ENCODE data around the gene EPN2.

Gene EPN2

DNA sequence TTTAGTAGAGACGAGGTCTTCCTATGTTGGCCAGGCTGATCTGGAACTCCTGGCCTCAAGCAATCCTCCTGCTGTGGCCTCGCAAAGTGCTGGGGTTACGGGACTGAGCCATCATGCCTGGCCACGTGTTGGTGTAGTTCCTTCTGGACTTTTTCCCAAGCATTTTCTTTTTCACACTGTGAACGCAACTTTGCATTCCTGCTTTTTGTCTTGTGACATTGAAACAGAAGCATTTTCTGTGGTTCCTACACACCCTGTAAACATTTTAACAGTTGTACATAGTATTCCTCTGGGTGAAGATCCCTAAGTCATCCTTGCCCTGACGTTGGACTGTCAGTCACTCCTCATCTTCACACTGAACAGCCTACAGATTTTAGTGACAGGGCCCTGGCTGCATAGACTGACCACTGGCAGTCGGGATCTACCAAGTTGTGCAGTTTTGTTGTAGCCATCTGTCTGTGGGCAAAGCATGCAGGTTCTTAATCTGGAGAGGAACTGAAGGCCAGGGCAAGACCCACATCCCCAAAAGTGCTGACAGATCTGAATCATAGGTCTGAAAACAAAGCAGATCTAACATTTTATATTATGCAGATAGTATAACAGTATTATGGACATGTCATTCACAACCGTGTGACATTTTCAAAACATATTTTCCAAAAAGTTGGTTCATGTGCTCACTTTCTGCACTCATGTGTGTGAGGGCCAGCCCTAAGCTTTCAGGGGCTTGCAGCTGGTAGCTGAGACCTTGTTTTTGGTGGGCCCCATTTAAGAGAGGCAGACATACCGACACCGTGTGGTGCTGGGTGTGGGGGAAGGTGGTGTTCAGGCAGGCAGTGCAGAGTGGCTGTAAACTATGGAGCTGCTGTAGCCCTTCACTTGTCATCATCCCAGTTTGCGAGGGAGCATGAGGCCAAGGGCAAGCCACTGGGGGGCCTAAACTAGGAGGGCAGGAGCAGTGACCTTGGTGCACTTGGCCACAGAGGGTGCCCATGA, 59.9 kb downstream of the EPN2 start:
- no peak for DNase-seq

DNA sequence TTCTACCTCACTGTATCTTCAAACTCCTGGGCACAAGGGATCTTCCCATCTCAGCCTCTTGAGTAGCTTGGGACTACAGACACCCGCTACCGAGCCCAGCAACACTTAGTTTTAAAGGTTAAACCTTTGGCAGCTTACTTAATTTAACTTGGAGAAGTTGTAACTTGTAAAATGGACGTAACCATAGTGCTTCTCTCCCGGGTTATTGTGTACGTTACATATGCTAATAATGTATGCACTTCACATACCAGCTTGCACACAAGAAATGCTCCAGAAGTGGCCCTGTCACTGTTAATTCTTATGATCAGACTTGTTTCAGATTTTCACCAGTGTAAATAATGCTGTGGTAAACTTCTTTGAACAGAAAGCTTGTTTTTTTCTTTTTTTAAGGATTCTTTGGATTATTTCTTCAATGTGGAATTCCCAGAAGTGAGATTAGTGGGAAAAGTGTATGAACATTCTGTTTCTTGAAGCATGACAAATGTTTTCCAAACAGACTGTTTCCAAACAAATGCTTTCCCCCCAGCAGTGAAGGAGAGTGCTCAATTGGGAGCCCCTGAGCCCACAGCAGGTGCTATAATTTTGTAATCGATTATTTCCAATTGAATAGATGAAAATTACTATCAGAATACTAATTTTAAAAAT, 61.5 kb downstream of the EPN2 start:
- no peak for DNase-seq

DNA sequence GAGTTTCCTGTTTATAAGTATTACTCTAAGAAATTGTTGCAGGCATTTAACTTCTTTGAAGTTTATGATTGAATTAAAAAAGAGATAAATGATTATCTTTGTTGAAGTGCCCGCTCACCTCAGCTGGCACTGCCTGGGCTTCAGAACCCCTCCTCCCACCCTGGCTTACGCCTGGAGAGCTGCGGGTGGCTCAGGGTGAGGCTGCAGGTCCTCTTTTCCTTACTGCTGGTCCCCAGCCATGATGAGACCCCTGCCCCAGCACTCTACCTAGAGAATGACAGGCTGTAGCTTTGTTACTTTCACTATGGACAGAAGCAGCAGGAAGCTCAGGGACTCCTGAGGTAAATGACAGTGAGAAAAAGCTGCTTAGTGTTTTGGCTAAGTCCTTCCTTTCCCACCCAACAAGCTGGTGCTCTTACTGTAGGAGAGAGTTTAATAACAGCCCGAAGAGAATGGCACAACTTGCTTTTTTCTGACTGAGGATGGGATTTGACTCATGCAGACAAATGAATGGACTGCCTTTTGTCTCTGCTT, 62.1 kb downstream of the EPN2 start:
- DNase-seq, result no peak

DNA sequence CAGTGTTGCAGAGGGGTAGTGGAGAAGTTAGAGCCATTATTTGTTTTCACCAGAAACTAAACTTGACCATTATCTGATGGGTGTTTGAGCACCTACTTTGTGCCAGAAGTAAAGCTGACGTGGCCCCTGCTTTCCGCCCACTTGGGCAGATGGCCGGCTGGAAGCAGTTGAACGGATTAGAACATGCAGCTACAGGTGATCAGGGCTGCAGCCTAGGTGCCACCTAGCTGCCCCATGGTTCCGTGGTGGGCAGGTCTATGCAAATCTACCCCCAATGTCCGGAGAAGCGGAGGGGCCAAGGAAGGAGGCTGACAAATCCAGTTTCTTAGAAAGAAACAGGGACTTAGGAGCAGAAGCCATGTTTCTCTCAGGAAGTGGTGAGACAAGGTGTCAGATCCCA, 62.7 kb downstream of the EPN2 start:
- DNase-seq, result no peak

DNA sequence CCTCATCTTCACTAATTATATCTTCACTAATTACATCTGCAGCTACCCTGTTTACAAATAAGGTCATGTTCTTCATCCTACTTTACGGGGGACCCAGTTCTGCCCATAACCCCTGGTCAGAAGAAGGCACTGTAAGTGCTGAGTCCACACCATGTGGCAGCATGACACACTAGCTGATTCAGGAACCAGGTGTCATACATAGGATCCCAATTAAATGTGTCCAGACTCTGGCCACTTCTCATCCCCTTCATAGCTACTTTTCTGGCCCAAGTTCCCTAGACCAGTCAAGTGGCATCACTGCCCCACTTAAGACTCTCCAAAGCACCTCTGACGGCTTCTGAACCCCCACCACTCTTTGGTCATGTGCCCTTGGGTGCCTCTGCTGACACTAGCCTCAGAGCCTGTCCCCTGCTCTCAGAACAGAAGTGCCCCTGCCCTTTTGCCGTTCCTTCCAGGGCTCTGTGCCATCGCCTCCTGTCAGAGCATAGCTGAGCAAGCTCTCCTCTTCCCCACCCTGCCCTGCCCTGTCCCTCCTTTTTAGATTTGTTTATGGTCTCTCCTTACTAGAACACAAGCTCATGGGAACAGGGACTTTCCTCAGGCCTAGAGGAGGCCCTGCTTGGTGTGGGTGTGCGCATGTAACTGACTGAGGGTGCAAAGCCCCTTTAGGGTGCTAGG, 64.2 kb downstream of the EPN2 start:
- DNase-seq, result no peak

DNA sequence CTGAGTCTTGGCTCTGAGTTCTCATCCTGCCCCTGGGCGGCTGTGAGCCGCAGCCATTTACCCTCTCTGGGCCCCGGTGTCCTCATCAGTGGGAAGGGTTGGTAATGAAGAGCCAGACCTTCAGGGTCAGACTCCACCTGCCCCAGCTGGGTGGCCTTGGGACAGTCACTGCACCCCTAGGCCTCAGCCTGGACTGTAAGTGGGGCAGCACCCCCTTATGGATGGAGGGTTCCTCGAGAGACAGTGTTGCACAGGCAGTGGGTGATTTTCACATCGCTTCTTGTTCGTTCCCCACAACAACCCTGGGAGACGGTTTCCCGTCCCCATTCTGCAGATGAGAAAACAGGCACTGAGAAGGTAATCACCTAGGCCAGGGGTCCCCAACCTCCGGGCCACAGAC, 64.8 kb downstream of the EPN2 start:
- no peak for DNase-seq

DNA sequence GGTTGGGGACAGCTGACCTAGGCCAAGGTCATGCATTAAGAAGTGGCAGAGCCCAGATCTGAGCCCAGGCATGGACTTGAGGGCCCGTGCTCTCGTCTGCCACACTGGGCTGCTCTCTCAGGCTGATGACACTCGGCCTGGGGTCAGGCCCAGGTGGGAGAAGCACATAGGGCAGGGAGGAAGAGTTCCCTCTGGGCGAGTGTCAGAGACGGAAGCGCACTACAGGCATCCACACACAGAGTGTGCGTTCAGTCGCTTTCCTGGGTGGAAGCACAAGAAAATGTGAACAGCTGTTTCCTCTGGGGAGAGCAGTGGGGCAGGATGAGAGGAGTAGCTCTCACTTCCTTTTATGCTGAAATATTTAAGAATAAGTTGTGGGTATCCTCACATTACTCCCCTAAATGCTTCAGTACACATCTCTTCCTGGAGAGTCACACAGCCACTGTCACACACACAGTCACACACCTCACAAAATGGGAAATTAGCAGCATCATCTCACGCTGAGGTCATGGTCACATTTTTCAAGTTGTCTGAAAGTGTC, 65.7 kb downstream of the EPN2 start:
- DNase-seq, result no peak

DNA sequence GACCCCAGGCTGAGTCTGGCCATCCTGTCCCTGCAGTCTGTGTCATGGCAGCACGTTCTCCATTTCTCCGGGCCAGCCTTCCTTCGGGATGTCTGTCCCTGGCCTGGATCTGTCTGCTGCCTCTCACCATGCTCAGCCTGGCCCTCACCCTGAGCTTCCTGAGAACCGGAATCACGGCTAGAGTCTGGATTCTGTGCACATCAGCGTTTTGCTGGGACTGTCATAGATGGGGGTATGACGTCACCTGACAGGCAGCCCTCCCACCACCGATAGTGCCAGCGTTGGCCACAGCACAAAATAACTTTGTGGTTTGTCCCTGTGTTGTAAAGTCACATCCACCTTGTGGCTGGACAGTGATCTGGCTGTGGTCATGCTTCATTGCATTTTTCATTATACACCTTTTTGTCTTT, 66.2 kb downstream of the EPN2 start:
- DNase-seq, result no peak

DNA sequence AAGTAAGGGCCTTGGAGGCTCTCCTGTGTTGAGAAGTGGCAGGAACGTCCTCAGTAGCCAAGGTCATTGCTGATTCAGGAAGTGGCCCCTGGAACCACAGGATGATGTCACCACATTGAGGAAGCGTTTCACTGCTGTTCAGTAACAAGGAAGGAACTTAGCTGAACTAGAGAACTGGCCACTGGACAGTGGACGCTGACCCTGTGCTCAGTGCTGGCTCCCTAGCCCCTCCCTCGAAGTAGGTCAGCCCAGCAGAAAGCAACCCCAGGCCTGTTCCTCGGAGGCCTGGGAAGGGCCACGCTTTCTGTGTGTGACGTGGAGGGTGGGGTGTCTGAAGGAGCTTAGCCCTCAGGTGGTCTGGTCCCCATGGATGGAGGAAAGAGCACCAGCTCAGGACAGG, 67.0 kb downstream of the EPN2 start:
- DNase-seq, result no peak

DNA sequence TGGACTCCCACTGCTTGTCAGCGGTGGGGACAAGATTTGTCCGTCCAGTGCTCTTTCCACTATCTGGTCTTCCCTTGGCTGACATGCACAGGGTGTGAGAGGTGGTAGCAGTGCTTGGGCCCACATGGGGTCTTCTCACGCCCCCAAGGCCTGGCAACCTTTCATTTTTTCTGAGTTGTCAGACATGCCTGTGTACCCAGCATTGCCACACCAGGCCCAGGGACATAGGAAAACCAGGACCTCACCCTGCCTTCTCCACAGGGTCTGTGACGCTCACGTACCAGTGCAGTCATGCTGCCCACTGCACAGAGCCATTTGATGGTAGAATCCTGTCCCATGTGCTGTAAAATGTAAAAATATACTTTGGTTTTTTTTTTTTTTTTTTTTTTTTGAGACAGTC, 67.6 kb downstream of the EPN2 start:
- no peak for DNase-seq

DNA sequence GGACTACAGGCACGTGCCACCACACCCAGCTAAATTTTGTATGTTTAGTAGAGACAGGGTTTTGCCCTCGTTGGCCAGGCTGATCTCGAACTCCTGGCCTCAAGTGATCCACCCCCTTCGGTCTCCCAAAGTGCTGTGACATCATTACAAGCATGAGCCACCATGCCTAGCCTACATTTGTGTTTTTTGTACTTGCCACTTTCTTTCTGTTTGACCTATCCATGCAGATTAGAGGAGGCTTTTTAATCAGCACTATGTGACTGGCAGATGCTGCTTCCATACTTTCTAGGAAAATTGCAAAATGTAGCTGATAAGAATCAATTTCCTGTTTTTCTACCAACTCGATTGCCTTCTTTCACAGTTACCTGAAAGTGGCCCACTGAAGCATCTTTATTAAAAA, 68.1 kb downstream of the EPN2 start:
- DNase-seq, result no peak

DNA sequence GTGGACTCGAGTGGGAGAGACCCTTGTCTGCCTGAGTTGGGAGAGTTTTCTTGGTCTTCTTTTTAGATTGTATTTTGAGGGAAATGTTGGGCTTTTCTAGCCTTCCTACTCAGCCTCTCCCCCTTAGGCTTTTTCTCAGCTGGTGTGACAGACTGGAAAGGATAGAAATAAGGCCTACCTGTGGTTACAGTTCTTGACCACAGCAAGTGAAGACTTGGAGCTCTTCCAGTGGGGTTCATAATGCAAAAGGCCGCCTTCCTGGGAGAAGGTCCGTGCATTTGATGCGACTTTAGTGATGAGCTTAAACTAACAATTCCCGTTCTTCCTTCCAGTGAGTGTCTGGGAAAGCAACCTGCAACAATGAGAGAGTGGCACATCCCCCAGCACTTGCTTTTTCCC, 68.6 kb downstream of the EPN2 start:
- DNase-seq, result no peak

DNA sequence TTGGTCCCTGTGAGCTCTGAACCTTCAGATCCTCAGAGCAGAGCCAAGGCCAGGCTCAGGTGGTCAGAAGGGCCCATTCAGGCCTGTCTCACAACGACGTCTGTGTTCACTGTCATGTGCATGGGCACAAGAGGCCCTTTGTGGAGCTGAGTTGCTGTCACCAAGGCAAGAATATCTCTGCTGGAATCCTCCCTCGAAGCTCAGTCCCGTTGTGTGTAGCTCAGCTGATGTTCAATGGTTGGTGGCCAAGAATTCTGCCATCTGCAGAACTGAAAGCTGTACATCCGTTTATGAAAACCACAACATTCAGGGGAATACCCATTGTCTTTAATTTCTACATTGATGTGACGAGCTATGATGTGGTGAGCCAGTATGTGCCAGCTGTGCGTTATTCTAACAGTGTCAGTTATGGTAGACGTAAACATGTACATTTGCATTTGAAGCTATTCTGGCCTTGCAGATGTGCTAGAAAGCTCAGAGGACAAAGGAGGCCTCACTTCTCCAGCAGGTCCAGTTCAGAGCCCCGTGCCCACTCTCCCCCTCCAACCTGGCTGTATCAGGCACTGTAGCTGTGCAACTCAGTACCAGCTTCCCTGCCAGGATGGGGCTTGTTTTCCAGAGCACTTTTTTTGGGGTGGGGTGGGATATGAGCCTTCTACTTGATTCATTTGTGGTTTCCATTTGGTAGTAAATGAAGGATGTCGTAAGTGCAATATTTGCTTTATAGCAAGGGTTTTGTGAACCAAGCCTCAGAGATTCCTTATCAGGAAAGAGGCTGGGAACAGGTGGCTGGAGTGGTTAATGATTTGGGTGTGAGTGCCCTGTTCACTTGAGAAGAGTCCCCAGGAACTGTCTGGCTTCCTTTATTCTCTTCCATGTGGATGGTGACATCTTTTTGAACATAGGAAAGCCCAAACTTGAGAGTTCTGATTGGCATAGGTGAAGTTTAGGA, 69.3 kb downstream of the EPN2 start:
- DNase-seq, result no peak

DNA sequence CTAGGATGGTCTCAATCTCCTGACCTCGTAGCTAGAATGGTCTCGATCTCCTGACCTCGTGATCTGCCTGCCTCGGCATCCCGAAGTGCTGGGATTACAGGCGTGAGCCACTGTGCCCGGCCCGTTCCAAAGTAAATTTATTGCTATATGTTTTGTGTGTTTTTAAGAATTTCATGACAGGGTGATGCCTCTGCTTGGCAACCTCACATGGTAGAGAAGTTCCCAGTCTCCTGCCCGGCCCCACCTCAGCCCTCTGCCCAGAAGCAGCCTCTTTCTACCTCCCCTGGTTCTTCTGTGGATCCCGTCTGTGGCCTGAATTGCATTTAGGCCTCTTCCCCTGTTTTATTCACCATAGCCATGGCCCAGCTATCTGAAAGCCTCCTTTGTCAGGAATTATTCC, 70.4 kb downstream of the EPN2 start:
- no peak for DNase-seq

DNA sequence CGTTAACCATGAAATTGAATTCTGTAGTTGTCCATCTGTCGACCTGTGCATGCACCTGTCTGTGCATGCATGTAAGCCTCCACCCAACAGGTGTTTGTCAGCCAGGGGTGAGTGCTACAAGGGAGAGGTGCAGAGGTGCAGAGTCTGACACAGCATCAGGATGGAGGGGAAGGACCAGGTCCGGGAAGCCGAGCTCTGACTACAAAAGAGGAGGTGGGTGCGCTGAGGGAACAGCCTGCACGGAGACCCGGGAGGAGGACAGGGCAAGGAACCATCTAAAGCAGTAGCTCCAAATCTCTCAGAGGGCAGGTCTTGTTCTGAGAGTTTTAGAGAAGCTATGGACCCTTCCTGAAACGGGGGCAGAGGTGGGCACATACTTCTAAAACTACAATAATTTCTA, 71.2 kb downstream of the EPN2 start:
- DNase-seq, result no peak

DNA sequence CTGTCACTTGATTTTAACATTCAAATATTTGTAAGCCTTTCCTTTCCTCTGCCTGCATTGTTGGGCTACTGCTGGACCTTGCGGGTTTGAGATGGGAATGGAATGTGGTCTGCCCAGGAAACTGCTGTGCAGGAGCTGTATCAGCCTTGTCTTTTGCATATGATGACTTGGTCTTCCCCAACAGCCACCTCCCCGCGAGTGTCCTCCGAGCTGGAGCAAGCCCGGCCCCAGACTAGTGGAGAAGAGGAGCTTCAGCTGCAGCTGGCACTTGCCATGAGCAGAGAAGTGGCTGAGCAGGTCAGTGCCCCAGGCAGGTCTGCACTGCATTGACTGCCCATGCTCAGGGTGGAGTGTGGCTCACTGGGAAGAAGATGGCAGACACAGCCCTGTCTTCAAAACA, 72.5 kb downstream of the EPN2 start:
- no peak for DNase-seq

DNA sequence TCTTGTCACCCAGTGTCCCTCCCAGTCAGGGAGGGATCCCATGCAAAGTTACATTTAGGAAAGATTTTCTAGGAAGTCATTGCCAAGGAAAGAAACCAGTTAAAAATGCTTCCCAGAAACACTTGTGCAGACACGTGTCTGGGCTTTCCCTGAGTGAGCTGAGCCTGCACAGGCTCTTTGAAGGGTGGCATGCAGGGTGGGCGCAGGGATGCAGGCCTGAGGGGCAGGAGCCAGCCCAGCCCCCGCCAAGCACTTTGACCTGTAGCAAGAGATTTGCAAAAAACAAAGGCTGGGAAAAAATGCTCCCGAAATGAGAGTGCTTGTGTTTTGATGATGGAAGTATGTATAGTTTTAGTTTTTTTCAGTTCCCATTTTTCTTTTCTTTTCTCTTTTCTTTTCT, 73.0 kb downstream of the EPN2 start:
- DNase-seq, result no peak

DNA sequence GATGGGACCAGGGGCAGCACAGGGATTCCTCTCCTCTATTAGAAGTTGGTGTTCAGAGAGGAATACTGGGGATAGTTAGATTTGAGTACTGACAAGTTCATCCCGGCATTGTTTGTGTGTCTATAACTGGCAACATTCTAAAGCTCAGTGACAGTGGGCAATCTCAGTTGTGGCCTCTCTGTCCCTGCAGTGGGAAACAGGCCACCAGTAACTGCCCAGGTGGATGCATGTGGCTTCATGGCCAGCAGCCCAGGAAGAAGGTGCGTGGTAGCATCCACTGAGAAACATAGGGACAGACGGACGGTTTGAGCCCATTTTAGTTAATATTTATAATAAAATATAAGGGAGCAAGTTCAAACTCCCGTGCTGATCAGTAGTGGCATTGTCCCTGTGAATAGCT, 73.8 kb downstream of the EPN2 start:
- no peak for DNase-seq

DNA sequence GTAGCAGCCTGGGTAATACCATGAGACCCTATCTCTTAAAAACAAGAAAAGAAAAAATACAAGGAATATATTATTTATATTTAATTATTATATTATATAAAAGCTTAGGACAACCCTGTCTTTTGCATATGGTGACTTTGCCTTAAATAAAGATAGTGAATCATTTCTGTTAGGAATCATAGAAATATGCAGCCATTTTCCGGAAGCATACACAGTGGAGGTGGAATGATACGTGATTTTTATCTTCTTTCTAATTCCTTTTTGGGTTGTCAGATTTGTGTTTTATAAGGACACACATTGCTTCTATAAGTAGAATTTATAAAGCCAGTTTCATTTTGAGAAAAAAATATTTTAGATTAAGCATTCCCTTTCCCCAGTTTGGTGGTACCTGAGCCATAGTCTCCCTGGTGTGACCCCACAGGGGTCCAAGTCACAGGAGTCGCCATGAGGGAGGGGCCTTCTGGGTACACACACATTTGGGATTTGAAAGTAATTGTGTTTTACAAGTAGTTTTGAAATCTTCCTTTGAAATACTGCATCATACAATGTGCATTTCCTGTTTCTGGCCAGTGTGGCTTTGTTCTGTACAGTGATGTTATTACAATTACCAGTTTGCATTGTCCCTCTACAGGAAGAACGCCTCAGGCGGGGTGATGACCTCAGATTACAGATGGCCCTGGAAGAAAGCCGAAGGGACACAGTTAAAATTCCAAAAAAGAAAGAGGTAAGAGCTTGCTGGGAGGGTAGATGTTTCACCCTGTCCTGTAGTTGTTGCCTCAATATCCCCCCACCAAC, 74.5 kb downstream of the EPN2 start:
- no peak for DNase-seq

DNA sequence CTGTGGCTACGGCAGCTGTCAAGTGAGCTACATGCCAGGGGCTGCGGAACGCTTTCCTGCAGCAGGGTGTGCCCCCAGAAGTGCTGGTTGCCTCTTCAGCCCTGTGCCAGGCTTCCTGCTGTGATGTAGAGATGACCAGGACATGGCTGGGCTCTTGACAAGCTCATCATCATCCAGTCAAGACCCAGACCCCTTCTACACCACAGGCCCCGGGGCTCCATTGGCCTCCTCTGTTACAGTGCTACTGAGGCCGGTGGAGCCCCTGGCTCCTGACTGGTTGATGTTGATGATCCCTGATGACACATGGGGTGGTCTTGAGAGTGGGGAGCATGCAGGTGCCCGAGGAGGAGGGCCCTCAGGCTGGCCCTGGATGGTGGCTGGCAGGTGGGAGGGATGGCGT, 75.2 kb downstream of the EPN2 start:
- no peak for DNase-seq

DNA sequence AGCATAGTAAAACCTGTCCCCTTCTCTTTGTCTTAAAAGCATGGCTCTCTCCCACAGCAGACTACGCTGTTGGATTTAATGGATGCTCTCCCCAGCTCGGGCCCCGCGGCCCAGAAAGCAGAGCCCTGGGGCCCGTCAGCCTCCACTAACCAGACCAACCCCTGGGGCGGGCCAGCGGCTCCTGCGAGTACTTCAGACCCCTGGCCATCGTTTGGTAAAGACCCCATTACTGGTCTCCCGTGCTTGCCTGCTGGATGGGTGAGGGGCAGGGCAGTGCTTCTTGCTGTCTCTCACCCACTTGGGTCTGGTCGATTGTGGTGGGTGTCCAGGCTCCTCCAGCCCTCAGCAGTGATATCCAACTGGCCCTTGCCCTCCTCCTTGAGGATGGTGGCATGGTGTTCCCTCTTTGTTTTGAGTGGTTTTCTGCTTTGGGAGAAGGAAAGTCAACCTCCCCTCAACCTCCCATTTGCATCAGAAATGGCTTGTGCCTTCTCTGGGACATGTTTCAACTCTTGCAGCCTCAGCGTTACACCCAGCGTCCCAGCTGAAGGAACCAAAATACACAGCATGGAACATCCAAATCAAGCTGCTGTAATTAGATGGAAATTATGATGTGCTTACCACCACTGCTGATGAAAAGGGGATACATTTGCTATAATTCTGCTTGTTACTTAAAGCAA, 76.0 kb downstream of the EPN2 start:
- no peak for DNase-seq

Data from T-helper 9 cell (primary cell).